Endothelial cell (in vitro differentiated cells): Measurements from ENCODE around the gene SDHAF4. TPM values are rescaled to one million over a fixed set of nuclear protein-coding genes. Genes with fewer than 3 reads are reported as not detected.

ENCODE experiments used
- DNase-seq: peaks from one replicate; pipeline ENCODE4 v3.0.0; 2021; ENCODE audit warnings: low spot score
- H3K27ac Mint-ChIP-seq: one replicate; pipeline ENCODE4 v1.8.0; 2021; ENCODE audit warnings: mixed read lengths, inconsistent platforms; ENCODE audit not compliant: unreplicated experiment
- H3K27me3 Mint-ChIP-seq: one replicate; pipeline ENCODE4 v1.8.0; 2021; ENCODE audit warnings: mild to moderate bottlenecking, moderate library complexity, mixed read lengths, inconsistent platforms; ENCODE audit not compliant: unreplicated experiment
- H3K36me3 Mint-ChIP-seq: one replicate; pipeline ENCODE4 v1.8.0; 2021; ENCODE audit warnings: mild to moderate bottlenecking, low read depth, mixed read lengths, inconsistent platforms; ENCODE audit not compliant: unreplicated experiment
- H3K4me1 Mint-ChIP-seq: one replicate; pipeline ENCODE4 v1.8.0; 2021; ENCODE audit warnings: mild to moderate bottlenecking, mixed read lengths, inconsistent platforms; ENCODE audit not compliant: unreplicated experiment
- H3K4me3 Mint-ChIP-seq: one replicate; pipeline ENCODE4 v1.8.0; 2021; ENCODE audit warnings: mild to moderate bottlenecking, mixed read lengths, inconsistent platforms; ENCODE audit not compliant: unreplicated experiment
- H3K9me3 Mint-ChIP-seq: one replicate; pipeline ENCODE4 v1.8.0; 2021; ENCODE audit warnings: mixed read lengths, inconsistent platforms; ENCODE audit not compliant: unreplicated experiment
- total RNA-seq: library from RNA; stranded (reverse); fragmentation: NEBNext Ultra II Directional; extraction: Animal tissue kit (Norgen Biotek cat#: 25700); gene quantifications from one replicate; pipeline ENCODE4 v1.2.1, GENCODE V29; 2021; ENCODE audit not compliant: unreplicated experiment
- TF ChIP-seq, protein P1 (sequence below): fragments of 200-600 bp; sonication (generic); IDR thresholded peaks from one replicate; pipeline ENCODE4 v1.5.0; 2021; ENCODE audit warnings: antibody characterized with exemption; ENCODE audit not compliant: unreplicated experiment

The SDHAF4 gene
- total RNA-seq, 1 donor from 2014 or later = 10.5 TPM

DNA sequence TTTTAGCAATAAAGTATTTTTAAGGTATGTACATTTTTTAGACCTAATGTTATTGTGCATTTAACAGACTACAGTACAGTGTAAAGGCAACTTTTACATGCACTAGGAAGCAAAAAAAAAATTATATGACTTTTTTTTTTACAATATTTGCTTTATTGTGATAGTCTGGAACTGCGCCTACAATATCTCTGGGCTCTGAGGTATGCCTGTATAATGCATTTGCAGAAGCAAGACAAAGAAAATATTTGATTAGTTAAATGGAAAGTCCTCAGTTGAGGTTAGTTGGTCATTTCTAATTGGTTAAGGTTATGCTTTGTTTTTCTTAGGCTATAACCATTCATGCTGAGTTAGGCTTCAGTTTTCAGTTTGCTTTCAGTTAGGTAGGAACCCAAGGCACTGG is 54.0 kb downstream of the SDHAF4 start:
- TF ChIP-seq, protein P1, sequence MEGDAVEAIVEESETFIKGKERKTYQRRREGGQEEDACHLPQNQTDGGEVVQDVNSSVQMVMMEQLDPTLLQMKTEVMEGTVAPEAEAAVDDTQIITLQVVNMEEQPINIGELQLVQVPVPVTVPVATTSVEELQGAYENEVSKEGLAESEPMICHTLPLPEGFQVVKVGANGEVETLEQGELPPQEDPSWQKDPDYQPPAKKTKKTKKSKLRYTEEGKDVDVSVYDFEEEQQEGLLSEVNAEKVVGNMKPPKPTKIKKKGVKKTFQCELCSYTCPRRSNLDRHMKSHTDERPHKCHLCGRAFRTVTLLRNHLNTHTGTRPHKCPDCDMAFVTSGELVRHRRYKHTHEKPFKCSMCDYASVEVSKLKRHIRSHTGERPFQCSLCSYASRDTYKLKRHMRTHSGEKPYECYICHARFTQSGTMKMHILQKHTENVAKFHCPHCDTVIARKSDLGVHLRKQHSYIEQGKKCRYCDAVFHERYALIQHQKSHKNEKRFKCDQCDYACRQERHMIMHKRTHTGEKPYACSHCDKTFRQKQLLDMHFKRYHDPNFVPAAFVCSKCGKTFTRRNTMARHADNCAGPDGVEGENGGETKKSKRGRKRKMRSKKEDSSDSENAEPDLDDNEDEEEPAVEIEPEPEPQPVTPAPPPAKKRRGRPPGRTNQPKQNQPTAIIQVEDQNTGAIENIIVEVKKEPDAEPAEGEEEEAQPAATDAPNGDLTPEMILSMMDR = no peak
- Mint-ChIP-seq H3K4me3 (no peak overlapping the region), H3K27me3 (peaks cover 2% of the 10 kb centered on the region), H3K9me3 (no peaks in the 10 kb centered on the region), H3K4me1 (no peaks in the 10 kb centered on the region), H3K36me3 (no peaks in the 10 kb centered on the region), H3K27ac (no peak overlapping the region)
- DNase-seq = no peak

DNA sequence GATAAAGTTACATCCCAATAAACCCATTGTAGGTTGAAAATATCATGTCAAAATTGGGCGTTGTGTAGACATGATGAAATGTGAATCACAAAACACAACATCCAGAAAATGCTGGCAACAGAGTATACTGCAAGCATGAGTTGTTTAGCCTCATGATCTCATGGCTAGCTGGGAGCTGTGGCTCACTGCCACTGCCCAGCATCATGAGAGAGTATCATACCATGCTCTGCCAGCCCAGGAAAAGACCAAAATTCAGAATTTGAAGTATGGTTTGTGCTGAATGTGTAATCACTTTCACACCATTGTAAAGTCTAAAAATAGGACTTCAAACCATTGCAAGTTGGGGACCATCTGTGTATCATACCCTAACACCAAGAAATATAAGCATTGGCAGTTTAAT is 55.7 kb downstream of the SDHAF4 start:
- Mint-ChIP-seq H3K27me3 (peaks cover 2% of the 10 kb centered on the region), H3K9me3 (no peaks in the 10 kb centered on the region), H3K4me1 (no peaks in the 10 kb centered on the region), H3K27ac (no peak overlapping the region), H3K4me3 (no peak overlapping the region), H3K36me3 (no peaks in the 10 kb centered on the region)
- TF ChIP-seq, protein P1 = no peak
- DNase-seq = no peak

DNA sequence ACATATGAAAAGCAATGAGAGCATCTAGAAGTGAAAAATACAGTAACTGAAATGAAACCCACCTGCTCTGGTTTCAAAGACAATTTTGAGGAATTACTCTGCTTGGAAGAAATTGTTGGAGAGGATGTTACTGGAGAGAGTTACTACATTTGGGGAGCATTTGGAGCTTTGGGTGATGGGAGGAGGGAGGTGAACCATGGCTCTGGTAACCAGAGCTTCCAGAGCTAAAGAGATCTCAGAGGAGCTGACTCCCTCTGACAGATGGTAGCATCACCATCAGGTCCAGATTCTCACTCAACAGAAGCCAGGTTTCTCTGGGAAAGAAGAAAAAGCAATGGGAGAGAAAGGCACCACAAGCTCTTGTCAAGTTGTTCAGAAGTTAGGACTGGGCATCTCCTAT is 58.7 kb downstream of the SDHAF4 start:
- no peaks in the 10 kb centered on the region for H3K4me1 Mint-ChIP-seq
- no peak for DNase-seq
- H3K9me3 Mint-ChIP-seq = no peaks in the 10 kb centered on the region
- TF ChIP-seq, protein P1 = no peak
- no peaks in the 10 kb centered on the region for H3K36me3 Mint-ChIP-seq
- no peak overlapping the region for H3K4me3 Mint-ChIP-seq
- H3K27ac Mint-ChIP-seq = no peak overlapping the region
- peaks cover 5% of the 10 kb centered on the region for H3K27me3 Mint-ChIP-seq

DNA sequence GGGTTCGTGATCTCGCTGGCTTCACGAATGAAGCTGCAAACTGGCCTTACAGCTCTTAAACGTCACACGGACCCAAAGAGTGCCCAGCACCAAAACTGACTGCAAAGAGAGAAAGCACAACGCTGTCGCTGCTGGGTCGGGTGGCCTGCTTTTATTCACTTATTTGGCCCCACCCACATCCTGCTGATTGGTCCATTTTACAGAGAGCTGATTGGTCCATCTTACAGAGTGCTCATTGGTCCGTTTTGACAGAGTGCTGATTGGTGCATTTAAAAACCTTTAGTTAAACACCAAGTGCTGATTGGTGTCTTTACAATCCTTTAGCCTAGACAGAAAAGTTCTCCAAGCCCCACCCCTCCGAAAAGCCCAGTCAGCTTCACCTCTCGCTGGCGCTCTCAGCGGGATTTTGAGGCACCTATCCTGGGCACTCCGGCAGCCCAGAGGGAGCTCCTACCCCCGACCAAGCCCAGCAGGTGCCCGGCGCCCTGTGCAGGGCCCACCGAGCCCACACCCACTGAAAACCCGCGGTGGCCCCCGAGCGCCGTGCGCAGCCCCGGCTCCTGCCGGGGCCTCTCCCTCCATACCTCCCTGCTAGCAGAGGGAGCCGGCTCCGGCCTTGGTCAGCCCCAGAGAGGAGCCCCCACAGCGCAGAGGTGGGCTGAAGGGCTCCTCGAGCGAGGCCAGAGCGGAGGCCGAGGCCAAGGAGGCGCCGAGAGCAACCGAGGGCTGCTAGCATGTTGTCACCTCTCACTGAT is 60.9 kb downstream of the SDHAF4 start:
- H3K27ac Mint-ChIP-seq = no peak overlapping the region
- H3K27me3 Mint-ChIP-seq = peaks cover 5% of the 10 kb centered on the region
- TF ChIP-seq, protein P1 = no peak
- no peaks in the 10 kb centered on the region for H3K4me1 Mint-ChIP-seq
- no peak overlapping the region for H3K4me3 Mint-ChIP-seq
- no peaks in the 10 kb centered on the region for H3K9me3 Mint-ChIP-seq
- no peak for DNase-seq
- no peaks in the 10 kb centered on the region for H3K36me3 Mint-ChIP-seq

DNA sequence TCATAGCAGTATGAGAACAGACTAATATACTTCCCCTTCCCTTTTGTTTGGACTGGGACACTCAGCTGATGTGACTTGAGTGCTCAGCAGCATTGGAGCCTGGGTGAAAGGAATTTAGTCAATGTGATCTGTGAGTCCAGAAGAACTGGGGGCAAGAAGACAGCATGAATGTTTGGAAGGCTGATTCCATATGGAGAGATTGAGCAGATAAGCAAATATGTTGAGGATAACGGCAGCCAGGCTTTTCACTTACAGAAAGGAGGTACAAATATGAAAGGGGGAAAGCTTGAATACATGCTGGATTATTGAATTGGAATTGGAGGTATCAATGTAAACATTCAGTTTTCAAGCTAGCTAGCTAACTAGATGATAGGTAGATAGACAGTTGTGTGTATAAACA is 63.2 kb downstream of the SDHAF4 start:
- Mint-ChIP-seq H3K4me3 (no peak overlapping the region), H3K4me1 (no peaks in the 10 kb centered on the region), H3K27ac (no peak overlapping the region), H3K36me3 (no peaks in the 10 kb centered on the region), H3K27me3 (peaks cover 5% of the 10 kb centered on the region), H3K9me3 (no peaks in the 10 kb centered on the region)
- DNase-seq = no peak
- TF ChIP-seq, protein P1 = no peak
